Suprapubic skin (tissue), 4 donors: Measurements from ENCODE around the gene ZDHHC24.

ENCODE experiments used
- CTCF ChIP-seq, 2 donors: fragments of 200-600 bp in 1 of 2; fragments of 450-650 bp in 1 of 2; sonication (generic) in 1 of 2; IDR thresholded peaks; one replicate each; pipeline ENCODE4 v1.5.1; 2016 to 2019; ENCODE audit warnings: antibody characterized with exemption in 2 of 2, mild to moderate bottlenecking in 1 of 2, moderate library complexity in 1 of 2
- POLR2A ChIP-seq, 2 donors: fragments of 450-650 bp; IDR thresholded peaks; one replicate each; pipeline ENCODE4 v1.6.1; 2017; ENCODE audit warnings: antibody characterized with exemption in 2 of 2, mild to moderate bottlenecking in 2 of 2, moderate library complexity in 2 of 2
- POLR2AphosphoS5 ChIP-seq, 3 donors: sonication (generic); formaldehyde crosslinking; IDR thresholded peaks; one replicate each; pipeline ENCODE4 v1.6.1; 2017; ENCODE audit warnings: antibody characterized with exemption in 3 of 3

GRCh38 chr11:66591175-66591574 lies 45.3 kb upstream of the ZDHHC24 start:
- no peak for TF ChIP-seq CTCF (IDR thresholded peaks at IDR 0.05)
- no peak for TF ChIP-seq POLR2A (IDR thresholded peaks at IDR 0.05)
- no peak for TF ChIP-seq POLR2AphosphoS5 (IDR thresholded peaks at IDR 0.05)
